GM11168 (cell line): ENCODE data around the gene PARP4.
"Not testable (repeated sequence)": the region's sequence is repeated elsewhere in the genome, so short reads cannot be mapped to it uniquely, and the experiment has no call there.

Experiments used
- in situ Hi-C: fragments of 300-500 bp; cut with MboI; formaldehyde crosslinking; loops from one replicate; pipeline ENCODE4 v1.12.0; 2022; ENCODE audit warnings: low sequenced_read_pairs; ENCODE audit not compliant: unreplicated experiment

PARP4 gene

GRCh38 chr13:24458736-24459135 lies 53.8 kb downstream of the PARP4 start:
- in situ Hi-C loops: no loop called here

GRCh38 chr13:24456396-24456795 lies 56.2 kb downstream of the PARP4 start:
- in situ Hi-C loops: no loop called here

DNA sequence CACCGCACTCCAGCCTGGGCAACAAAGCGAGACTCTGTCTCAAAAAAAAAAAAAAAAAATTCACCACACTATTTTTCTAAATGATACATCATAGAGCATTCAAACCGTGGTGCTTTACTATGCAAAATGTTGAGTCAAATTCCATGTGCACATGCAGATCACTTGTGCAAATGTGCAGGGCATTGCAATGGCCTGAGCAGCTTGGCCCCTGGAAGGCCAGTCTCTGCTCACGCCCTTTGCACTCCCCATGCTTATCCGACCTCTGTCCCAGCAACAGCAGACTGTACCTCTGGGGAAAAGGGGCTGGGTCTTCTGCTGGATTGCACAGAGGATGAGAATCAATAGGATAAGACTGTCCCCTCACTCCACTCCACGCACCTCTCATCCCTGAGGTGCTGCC lies 58.5 kb downstream of the PARP4 start:
- in situ Hi-C loops: no loop called here

GRCh38 chr13:24452044-24452443 lies 60.5 kb downstream of the PARP4 start:
- in situ Hi-C loops: no loop called here

DNA sequence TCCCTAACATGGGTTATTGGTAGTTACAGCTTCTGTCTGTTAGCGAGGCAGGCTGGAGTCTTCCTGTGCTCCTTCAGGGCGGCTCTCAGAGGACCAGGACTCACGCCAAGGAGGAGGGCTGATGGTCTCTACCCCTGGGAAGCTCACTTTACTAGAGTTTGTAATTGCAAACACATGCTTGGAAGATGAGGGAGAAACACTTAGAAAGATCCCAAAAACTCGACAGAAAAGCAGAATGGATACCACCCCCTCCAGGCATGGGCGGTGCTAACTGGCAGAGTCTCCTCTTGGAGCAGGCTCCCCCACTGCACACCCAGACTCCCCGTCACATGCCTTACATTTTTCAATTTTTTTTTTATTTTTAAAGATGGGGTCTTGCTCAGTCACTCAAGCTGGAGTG lies 62.0 kb downstream of the PARP4 start:
- in situ Hi-C loops: no loop called here

DNA sequence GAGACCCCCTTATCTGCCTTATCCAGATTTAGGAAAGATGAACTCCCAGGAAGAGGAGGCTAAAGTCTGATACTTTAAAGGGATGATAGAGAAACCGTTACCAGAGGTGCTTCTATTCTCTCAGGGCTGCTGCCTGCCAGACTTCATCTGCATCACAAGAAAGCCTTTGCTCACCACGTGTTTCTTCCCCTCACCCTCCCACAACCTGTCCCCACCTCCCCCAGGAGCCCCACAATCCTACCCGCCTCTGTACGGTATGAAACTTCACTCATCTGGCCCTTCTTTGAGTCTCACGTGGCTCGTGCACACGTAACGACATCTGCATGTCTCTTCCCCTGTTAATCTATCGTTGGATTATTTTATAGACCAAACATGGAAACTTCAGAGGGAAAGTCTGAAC lies 67.7 kb downstream of the PARP4 start:
- in situ Hi-C loops: not testable (repeated sequence)

- in situ Hi-C loops: no loop called here
These were observed 69.2 kb downstream of the PARP4 start for GRCh38 chr13:24443366-24443765.

DNA sequence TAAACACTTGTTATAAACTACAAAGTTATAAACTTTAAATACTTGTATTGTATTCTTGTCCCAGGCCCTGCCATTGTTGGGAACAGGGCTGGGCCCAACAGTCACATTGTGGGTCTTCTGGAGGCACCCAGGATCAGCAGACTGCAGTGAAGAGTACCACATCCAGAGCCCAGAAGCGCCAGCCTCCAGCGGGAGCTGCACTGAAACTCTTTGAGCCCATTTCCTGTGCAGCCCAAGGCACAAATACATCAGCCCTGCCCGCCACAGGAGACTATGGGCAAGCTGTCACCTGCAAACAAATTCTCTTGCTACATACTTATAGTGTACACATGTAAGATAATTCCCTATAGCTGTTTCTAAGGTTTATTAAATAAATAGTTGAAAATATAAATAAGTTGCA lies 86.5 kb downstream of the PARP4 start:
- in situ Hi-C loops: not testable (repeated sequence)

- in situ Hi-C loops: not testable (repeated sequence)
These were observed 92.9 kb downstream of the PARP4 start for GRCh38 chr13:24419668-24420067.

GRCh38 chr13:24407844-24408243 lies 104.7 kb downstream of the PARP4 start:
- in situ Hi-C loops: no loop called here

DNA sequence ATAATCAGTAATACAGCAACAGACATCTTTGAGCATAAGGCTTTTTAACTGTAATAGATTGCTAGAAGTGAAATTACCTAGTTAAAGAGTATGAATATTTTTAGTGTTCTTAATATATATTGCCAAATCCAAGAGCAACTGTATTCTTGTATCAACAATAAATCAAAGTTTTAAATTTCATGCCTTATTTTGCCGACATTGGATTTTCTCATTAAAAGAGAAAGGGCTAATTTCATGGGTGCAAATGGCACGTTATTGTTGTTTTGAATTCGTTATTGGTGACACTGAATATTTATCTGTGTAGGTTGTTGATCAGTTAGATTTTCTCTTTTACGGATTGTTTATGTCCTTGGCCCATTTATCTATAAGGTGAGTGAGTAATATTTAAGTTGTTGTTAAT lies 106.1 kb downstream of the PARP4 start:
- in situ Hi-C loops: no loop called here

- in situ Hi-C loops: no loop called here
These were observed 115.8 kb downstream of the PARP4 start for GRCh38 chr13:24396821-24397220.

DNA sequence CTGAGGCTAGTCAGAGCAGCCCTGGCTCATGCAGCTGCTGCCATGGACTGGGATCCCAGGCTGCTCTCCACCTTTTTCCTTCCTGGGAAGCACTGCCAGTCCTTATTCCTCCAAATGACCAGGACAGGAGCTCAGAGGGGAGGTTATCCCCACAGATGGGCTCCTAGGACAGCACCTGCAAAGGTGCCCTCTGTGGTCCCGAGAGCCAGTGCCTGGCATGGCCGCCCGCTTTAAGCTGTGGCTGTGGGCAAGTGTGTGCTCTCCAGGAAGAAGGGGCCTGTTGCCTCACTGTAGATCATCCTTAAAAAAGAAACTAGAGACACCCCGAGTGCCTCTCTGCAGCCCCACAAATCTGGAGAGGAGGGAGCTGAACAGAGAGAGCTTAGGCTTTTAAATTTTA lies 119.6 kb downstream of the PARP4 start:
- in situ Hi-C loops: no loop called here

DNA sequence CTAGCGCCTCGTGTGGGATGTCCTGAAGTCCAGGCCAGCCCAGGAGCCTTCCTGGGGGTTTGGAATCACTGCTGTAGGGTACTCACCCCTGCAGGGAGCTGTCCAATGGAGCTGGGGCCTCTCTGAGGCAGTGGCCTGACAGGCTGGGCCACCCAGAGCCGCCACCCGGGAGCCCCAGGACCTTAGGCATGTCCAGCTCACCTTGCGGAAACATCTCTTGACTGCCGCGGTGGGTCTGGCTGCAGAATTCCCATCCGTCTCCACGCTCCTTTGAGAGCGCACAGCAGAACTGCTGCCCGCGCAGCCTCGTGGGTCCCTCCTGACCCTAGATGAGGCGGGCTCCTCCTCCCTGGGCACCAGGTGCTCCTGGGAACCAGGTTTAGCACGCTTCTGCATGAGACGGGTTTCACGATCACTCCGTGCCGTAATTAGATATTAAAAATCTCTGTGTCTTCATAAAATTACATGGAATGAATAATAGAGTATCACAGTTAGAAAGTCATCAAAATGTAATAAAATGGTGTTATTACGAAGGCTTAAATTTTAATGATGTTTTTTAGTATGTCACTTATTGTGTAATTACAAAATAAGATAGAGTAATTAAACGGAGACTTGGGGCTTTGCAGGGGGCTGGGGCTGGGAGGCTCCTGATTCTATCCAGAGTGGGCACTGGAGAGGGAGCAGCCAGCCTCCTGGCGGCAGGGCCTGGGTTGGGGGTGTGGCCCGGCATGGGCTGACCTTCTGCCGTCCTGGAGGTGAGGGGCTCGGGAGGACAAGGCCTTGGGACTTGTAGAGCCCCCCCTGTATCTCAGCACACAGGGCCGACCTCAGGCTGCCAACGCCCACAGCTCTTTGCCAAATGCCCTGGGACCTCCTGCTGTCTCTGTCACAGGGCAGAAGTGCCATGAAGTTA lies 120.6 kb downstream of the PARP4 start:
- in situ Hi-C loops: not testable (repeated sequence)

- in situ Hi-C loops: not testable (repeated sequence)
These were observed 121.8 kb downstream of the PARP4 start for GRCh38 chr13:24390795-24391194.

- in situ Hi-C loops: loop anchor here (5.0 kb wide), 1 partner anchor 1427 kb away; no protein-coding TSS in a partner anchor
These were observed 123.1 kb downstream of the PARP4 start for GRCh38 chr13:24389506-24389905.

- in situ Hi-C loops: loop anchor here (5.0 kb wide), 1 partner anchor 1426 kb away; no protein-coding TSS in a partner anchor
These were observed 123.8 kb downstream of the PARP4 start for GRCh38 chr13:24388743-24389142.

GRCh38 chr13:24386816-24387708 lies 125.5 kb downstream of the PARP4 start:
- in situ Hi-C loops: loop anchor here (5.0 kb wide), 1 partner anchor 1425 kb away; no protein-coding TSS in a partner anchor

- in situ Hi-C loops: loop anchor here (5.0 kb wide), 1 partner anchor 1424 kb away; no protein-coding TSS in a partner anchor
These were observed 126.7 kb downstream of the PARP4 start for GRCh38 chr13:24385902-24386301.

DNA sequence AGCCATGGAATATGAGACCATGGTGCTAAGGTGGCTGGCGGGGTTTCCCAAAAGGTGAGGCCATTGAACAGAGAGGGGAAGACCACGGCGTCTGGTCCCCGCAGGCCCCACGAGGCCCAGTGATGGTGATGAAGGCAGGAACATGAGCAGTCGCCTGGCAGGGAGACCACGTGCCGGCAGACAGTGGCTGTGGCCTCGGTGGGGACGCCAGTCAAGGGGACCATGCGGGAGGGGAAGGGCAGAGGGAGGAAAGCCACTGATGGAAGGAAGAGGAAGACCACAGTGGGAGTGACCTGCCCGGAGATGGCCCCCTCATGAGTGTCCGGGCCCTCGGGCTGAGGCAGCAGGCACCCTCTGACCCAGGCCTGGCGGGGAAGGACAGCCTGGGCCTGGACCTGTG lies 127.6 kb downstream of the PARP4 start:
- in situ Hi-C loops: loop anchor here (5.0 kb wide), 1 partner anchor 1423 kb away; no protein-coding TSS in a partner anchor

DNA sequence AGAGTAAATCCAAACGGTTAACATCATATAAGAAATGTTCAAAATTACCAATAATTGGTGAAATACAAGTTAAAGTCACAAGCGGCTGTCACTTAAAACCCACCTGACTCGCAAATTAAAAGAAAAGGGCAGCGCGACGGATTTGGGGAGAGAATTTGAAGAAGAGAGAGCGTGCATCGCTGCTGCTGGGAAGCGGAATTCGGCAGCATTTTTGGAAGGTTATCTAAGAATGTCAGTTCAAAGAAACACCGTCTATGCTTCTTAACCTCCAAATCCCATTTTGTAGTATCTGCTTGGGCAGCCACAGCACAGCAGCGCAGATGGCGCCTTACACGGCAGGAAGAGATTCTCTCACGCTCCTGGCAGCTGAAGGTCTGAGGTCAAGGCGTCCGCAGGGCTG lies 128.5 kb downstream of the PARP4 start:
- in situ Hi-C loops: not testable (repeated sequence)
